GM21717 (cell line): ENCODE results near the gene GRAP.
"Not testable (repeated sequence)": the region's sequence is repeated elsewhere in the genome, so short reads cannot be mapped to it uniquely, and the experiment has no call there.

Source experiments
- ATAC-seq: cut with Tn5 transposase; IDR thresholded peaks from one replicate; pipeline ENCODE4 v1.9.1; 2021; ENCODE audit warnings: mild to moderate bottlenecking, moderate library complexity; ENCODE audit not compliant: unreplicated experiment

Gene GRAP

GRCh38 chr17:19046782-19047375, at the start of gene GRAP:
TSS of gene GRAP (minus strand) at chr17:19046957. CDS start at chr17:19046926, 31 bp downstream.
- ATAC-seq, result not testable (repeated sequence)

- ATAC-seq, result not testable (repeated sequence)
Measured at GRCh38 chr17:19093684-19094438, 47.1 kb upstream of the GRAP start.

- ATAC-seq, result not testable (repeated sequence)
Measured at GRCh38 chr17:19092737-19093683, 46.3 kb upstream of the GRAP start.

GRCh38 chr17:19090058-19090772, 43.5 kb upstream of the GRAP start:
- peak; percentile 46 for ATAC-seq

GRCh38 chr17:19088804-19089685, 42.3 kb upstream of the GRAP start:
- not testable (repeated sequence) for ATAC-seq

GRCh38 chr17:19077386-19077785, 30.6 kb upstream of the GRAP start:
- ATAC-seq, result not testable (repeated sequence)

GRCh38 chr17:19076398-19077192, 29.8 kb upstream of the GRAP start:
- peak; percentile 59 for ATAC-seq

GRCh38 chr17:19070318-19071168, 23.8 kb upstream of the GRAP start:
- peak; percentile 77 for ATAC-seq

- not testable (repeated sequence) for ATAC-seq
Measured at GRCh38 chr17:19064378-19064777, 17.6 kb upstream of the GRAP start.

GRCh38 chr17:19063326-19063956, 16.7 kb upstream of the GRAP start:
- peak; percentile 6 for ATAC-seq

- ATAC-seq, result peak; percentile 62
Measured at GRCh38 chr17:19062718-19063325, 16.1 kb upstream of the GRAP start.

GRCh38 chr17:19062009-19062717, 15.4 kb upstream of the GRAP start:
- ATAC-seq, result peak; percentile 56

GRCh38 chr17:19055447-19055846, 8.7 kb upstream of the GRAP start:
- not testable (repeated sequence) for ATAC-seq

- not testable (repeated sequence) for ATAC-seq
Measured at GRCh38 chr17:19048826-19049225, 2.1 kb upstream of the GRAP start.

GRCh38 chr17:19047510-19047909, 753 bp upstream of the GRAP start:
- not testable (repeated sequence) for ATAC-seq

GRCh38 chr17:19044643-19045042, 2.1 kb downstream of the GRAP start:
- not testable (repeated sequence) for ATAC-seq
